ENCODE data around the gene SLC6A9.

SLC6A9 gene

DNA sequence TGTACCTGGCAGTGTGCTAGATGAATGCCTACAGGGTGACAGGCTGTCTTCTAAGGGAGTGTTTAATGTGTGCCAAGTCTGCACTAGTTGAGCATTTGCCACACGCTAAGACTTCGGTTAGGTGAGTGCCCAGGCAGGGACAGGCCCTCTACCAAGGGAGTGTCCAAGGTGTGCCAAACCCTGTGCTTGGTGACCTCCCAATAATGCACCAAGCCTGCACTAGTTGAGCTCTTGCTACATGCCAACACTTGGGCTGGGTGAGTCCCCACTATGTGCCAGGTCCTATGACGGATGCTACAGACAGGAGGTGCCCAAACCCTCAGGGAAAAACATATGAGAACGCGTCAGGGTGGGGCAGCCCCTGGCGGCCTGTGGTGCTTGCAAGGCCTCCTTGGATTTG lies 10.8 kb downstream of the SLC6A9 start:
- H3K36me3 Mint-ChIP-seq (ENCODE audit: insufficient read depth), result peaks cover 3% of the 10 kb centered on the region
- ATAC-seq (replicated peaks; ENCODE audit: extremely low read depth, poor library complexity, severe bottlenecking) (no peak), DNase-seq (ENCODE audit: low spot score in 2 of 2) (no peak)
- H3K4me3 Mint-ChIP-seq, result no peak overlapping the region
- H3K27ac Mint-ChIP-seq (ENCODE audit: low read depth), result no peak overlapping the region
- peaks cover 5% of the 10 kb centered on the region for H3K27me3 Mint-ChIP-seq
- H3K9me3 Mint-ChIP-seq, result no peaks in the 10 kb centered on the region
- H3K4me1 Mint-ChIP-seq, result no peaks in the 10 kb centered on the region

DNA sequence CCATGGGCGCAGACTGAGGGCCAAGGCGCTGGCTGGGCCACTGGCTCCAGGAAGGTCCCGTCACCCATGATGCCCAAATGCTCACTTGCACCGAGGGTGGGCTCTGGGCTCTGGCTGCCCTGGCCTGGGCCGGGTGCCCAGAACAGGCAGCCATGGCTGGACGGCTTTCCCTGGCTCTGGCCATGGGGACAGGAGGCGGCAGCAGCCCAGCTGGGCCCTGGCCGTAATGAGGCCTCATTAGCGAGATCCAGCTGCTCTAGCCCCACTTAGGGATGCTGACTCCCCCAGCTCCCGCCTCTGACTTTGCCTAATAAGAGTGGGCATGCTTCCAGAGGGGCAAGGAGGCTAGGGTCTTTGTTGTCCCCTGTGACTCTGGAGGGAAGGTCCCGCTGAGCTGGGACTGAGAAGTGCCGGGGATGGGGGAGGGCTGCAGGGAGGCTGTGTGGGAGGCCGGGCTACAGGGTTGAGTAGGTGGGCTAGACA lies 11.8 kb downstream of the SLC6A9 start:
- no peak for ATAC-seq (replicated peaks; ENCODE audit: extremely low read depth, poor library complexity, severe bottlenecking)
- no peak overlapping the region for H3K4me3 Mint-ChIP-seq
- H3K27me3 Mint-ChIP-seq, result peaks cover 13% of the 10 kb centered on the region
- DNase-seq (ENCODE audit: low spot score in 2 of 2), result no peak
- peaks cover 3% of the 10 kb centered on the region for H3K36me3 Mint-ChIP-seq (ENCODE audit: insufficient read depth)
- H3K9me3 Mint-ChIP-seq, result no peaks in the 10 kb centered on the region
- H3K27ac Mint-ChIP-seq (ENCODE audit: low read depth), result no peak overlapping the region
- H3K4me1 Mint-ChIP-seq, result no peaks in the 10 kb centered on the region

DNA sequence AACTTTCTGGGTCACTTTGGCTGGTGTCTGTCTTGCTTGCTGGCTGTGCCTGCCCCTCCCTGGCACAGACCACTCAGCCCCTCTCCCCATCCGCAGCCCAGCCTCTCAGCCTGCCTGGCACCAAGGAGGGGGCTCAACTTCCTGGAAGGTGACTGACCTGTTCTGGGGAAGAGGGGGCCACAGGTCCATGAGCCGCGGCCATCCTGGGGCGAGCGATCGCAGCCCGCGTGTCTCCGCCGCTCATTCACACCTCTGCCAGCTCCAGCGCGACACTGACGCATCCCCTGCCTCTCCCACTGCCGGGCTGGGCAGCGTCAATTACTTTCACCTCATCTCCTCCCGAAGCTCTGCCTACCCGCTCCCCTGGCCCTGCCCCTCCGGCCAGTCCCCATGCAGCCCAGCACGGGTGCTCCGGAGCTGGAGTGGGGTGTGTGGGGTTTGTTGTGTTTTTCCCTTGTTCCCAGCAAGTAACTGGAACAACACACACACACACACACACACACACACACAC lies 14.3 kb downstream of the SLC6A9 start:
- Mint-ChIP-seq H3K4me1 (no peaks in the 10 kb centered on the region), H3K27me3 (peaks cover 23% of the 10 kb centered on the region), H3K36me3 (ENCODE audit: insufficient read depth) (peaks cover 3% of the 10 kb centered on the region), H3K27ac (ENCODE audit: low read depth) (no peak overlapping the region), H3K4me3 (no peak overlapping the region), H3K9me3 (no peaks in the 10 kb centered on the region)
- ATAC-seq (replicated peaks; ENCODE audit: extremely low read depth, poor library complexity, severe bottlenecking), result no peak
- DNase-seq (ENCODE audit: low spot score in 2 of 2), result no peak

DNA sequence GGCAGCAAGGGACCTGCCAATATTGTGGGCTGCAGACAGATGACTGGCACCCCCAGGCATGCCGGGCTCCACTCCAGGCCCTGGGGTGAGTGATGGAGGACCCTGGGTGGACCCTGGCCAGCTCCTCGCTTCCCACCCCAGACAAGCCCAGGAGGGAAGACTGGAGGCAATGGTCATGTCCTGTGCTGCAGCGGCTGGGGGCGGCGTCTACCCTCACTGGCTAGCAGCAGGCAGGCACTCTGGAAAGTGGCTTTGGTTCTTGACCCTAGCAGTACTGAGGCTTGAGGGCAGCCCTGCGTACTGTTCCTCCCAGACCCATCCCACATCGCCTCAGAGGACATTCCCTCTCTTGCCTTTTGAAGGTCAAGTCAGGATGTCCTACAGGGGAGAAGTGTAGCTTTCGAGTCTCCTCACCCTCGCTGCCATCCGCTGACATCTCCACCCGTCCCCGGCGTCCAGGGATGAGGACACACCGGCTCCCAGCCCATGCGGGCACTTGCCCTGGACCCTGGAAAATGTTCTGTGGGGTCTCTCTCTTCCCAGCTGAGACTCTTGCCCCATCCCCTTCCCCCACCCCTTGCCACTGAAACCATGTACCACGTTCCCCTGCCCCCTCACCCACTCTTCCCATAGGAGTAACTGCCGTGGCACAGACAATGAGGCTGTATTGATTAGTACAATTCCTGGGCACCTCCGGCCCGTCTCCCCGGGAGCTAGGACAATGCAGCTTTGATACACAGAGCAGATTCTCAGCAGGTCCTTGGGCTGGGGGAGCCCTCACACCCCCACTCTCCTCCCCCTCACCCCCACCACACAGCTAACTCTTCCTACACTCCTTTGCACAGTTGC lies 15.0 kb downstream of the SLC6A9 start:
- DNase-seq (ENCODE audit: low spot score in 2 of 2) (no peak), ATAC-seq (replicated peaks; ENCODE audit: extremely low read depth, poor library complexity, severe bottlenecking) (no peak)
- H3K27ac Mint-ChIP-seq (ENCODE audit: low read depth), result no peak overlapping the region
- H3K9me3 Mint-ChIP-seq, result no peaks in the 10 kb centered on the region
- H3K27me3 Mint-ChIP-seq, result peaks cover 23% of the 10 kb centered on the region
- H3K4me3 Mint-ChIP-seq, result no peak overlapping the region
- H3K36me3 Mint-ChIP-seq (ENCODE audit: insufficient read depth), result peaks cover 3% of the 10 kb centered on the region
- H3K4me1 Mint-ChIP-seq, result no peaks in the 10 kb centered on the region

DNA sequence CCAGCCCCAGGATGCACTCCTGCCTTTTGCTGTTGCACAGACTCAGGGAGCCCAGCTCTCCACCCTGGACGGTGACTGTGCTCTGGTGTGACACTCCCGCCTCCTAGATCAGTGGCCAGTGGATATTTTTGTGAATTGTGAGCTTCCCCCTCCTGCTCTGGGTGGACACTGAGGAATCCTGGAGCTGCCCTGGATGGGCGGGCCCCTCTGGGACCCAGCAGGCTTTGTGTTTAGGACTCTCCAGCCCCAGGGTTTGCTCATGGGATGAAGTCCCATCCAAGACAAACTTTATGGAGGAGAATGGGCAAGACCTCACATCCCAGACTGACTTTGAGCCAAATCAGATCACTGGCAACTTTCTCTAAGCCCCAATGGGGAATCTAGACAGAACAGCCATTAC lies 16.1 kb downstream of the SLC6A9 start:
- ATAC-seq (replicated peaks; ENCODE audit: extremely low read depth, poor library complexity, severe bottlenecking) (no peak), DNase-seq (ENCODE audit: low spot score in 2 of 2) (no peak)
- Mint-ChIP-seq H3K27ac (ENCODE audit: low read depth) (no peak overlapping the region), H3K9me3 (no peaks in the 10 kb centered on the region), H3K4me3 (no peak overlapping the region), H3K36me3 (ENCODE audit: insufficient read depth) (peaks cover 3% of the 10 kb centered on the region), H3K27me3 (peaks cover 23% of the 10 kb centered on the region), H3K4me1 (no peaks in the 10 kb centered on the region)

DNA sequence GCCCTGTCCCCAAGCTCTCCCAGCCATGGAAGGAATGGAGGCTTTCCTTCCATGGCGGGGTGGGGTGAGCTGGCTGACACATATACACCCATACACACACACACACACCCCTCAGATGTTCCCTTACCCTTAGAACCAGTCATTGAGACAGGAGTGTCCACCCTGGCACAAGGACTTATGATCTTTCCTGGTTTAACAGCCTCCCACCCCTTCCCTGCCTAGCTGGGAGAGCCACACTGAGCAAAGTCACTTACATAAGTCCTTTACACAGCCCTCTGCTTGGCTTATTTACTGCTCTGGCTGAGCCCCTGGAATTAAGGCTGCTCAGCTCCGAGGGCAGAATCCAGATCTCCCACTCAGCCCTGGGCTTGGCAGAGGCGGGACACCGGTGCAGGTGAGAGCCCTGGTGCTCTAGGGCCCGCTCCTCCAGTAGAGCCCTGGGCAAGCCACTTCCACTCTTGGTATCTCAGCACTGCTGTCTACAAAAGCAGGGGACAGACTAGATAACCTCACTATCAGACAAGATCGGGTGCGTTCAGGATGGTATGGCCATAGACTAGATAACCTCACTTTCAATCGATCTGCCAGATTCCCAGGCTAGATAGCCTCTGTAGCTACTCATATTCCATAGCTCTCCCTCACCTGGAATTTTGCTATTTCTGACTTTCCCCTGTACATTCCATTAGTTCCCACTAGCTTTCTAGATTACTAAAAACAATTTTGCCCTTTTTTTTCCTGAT lies 16.7 kb downstream of the SLC6A9 start:
- Mint-ChIP-seq H3K27me3 (peaks cover 23% of the 10 kb centered on the region), H3K9me3 (no peaks in the 10 kb centered on the region), H3K4me1 (no peaks in the 10 kb centered on the region), H3K4me3 (no peak overlapping the region), H3K27ac (ENCODE audit: low read depth) (no peak overlapping the region), H3K36me3 (ENCODE audit: insufficient read depth) (peaks cover 3% of the 10 kb centered on the region)
- DNase-seq (ENCODE audit: low spot score in 2 of 2), result no peak
- no peak for ATAC-seq (replicated peaks; ENCODE audit: extremely low read depth, poor library complexity, severe bottlenecking)

DNA sequence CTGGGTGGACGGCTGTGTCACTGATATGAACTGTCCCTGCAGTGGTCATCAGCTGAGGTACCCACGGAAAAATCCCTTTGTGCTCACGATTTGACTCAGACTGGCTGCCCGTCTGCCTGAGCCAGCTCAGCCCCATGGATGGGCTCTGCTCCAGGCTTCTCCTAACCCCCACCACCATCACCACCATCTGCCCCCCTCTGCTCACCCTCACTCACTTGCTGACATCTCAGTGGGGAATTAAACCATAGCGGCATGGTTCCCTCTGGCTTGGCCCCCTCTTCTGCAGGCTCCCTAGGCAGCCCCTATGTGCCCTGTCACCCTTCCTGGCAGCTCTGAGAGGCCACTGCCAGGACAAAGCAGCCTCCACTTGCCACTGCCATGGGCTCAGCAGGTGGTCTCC lies 17.3 kb downstream of the SLC6A9 start:
- H3K36me3 Mint-ChIP-seq (ENCODE audit: insufficient read depth), result peaks cover 3% of the 10 kb centered on the region
- H3K4me1 Mint-ChIP-seq, result no peaks in the 10 kb centered on the region
- H3K4me3 Mint-ChIP-seq, result no peak overlapping the region
- H3K9me3 Mint-ChIP-seq, result no peaks in the 10 kb centered on the region
- H3K27ac Mint-ChIP-seq (ENCODE audit: low read depth), result no peak overlapping the region
- DNase-seq (ENCODE audit: low spot score in 2 of 2) (no peak), ATAC-seq (replicated peaks; ENCODE audit: extremely low read depth, poor library complexity, severe bottlenecking) (no peak)
- H3K27me3 Mint-ChIP-seq, result peaks cover 23% of the 10 kb centered on the region

DNA sequence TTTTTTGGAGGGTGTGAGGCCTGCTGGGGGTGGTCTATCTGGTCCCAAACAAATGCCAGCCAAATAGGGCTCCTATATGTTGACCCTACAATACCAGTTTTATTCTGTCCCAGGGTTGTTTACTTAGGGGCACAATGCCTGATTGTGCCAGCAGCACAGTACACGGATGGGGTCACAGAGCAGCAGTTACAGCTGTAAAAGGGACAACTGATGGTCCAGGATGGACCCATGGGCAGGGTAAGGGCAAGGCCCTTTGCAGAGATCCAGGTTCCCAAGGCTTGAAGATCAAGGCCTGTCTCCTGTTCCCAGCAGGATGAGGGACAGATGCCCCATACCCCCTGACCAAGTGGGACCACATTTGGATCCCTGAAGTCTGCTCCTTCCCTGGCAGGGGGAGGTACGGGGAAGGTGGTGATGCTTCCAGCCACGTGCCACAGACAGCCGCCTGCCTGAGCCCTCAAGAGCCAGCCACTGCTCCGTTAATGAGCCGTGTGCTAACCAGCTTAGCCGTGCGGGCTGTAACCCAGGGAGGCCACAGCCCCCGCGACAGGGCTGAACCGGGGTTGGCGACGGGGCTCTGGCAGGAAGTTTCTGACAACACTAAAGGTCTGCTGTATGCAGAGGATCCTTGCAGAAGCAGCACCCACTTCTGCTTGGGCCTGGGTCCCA lies 18.2 kb downstream of the SLC6A9 start:
- H3K9me3 Mint-ChIP-seq, result no peaks in the 10 kb centered on the region
- DNase-seq (ENCODE audit: low spot score in 2 of 2) (no peak), ATAC-seq (replicated peaks; ENCODE audit: extremely low read depth, poor library complexity, severe bottlenecking) (no peak)
- peaks cover 23% of the 10 kb centered on the region for H3K27me3 Mint-ChIP-seq
- peaks cover 3% of the 10 kb centered on the region for H3K36me3 Mint-ChIP-seq (ENCODE audit: insufficient read depth)
- H3K4me3 Mint-ChIP-seq, result no peak overlapping the region
- H3K4me1 Mint-ChIP-seq, result no peaks in the 10 kb centered on the region
- no peak overlapping the region for H3K27ac Mint-ChIP-seq (ENCODE audit: low read depth)

DNA sequence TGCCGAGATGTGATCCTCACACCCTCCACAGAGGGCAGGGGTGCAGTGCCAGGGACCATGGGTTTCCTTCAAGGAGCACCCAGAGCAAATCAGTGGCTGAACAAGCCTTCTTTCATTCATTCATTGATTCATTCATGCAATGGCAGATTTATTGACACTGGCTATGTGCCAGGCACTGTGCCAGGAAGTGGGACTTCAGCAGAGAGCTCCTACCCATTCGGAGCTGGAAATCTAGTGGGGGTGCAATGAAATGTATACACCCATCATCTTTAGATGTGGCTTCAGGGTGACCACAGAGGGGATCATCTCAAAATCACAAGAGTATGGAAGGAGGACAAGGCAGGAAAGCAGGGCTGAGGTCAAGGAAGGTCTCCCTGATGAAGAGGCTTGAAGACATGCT lies 18.9 kb downstream of the SLC6A9 start:
- H3K27me3 Mint-ChIP-seq, result peaks cover 23% of the 10 kb centered on the region
- DNase-seq (ENCODE audit: low spot score in 2 of 2) (no peak), ATAC-seq (replicated peaks; ENCODE audit: extremely low read depth, poor library complexity, severe bottlenecking) (no peak)
- H3K36me3 Mint-ChIP-seq (ENCODE audit: insufficient read depth), result no peaks in the 10 kb centered on the region
- H3K4me1 Mint-ChIP-seq, result no peaks in the 10 kb centered on the region
- H3K27ac Mint-ChIP-seq (ENCODE audit: low read depth), result no peak overlapping the region
- H3K4me3 Mint-ChIP-seq, result no peak overlapping the region
- no peaks in the 10 kb centered on the region for H3K9me3 Mint-ChIP-seq

DNA sequence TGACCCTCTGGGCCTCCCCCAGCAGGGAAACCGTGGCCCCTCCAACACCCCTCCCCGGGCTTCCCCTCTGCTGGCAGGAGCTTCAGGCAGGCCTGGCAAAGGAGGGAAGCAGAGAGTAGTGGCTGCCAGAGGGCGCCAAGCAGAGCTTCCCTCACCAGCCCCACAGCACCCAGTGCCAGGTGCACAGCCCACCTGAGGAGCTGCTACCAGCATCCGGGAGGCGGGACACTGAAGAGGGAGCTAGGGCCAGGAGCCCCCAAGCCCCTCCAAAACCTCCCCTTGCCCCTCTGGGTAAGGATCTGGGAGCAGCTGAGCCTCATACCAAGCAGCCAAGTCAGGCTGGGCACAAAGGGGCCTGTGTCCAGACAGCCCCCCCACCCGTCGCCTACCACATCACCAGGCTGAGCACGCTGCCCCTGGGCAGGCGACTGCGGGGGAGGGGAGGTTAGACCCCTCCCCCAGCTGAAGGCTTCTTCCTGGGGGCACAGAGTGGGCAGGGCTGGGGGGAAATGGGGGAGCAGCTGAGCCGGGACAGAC lies 20.3 kb downstream of the SLC6A9 start:
- H3K36me3 Mint-ChIP-seq (ENCODE audit: insufficient read depth), result no peaks in the 10 kb centered on the region
- H3K27me3 Mint-ChIP-seq, result peaks cover 23% of the 10 kb centered on the region
- no peak overlapping the region for H3K27ac Mint-ChIP-seq (ENCODE audit: low read depth)
- H3K4me1 Mint-ChIP-seq, result no peaks in the 10 kb centered on the region
- DNase-seq (ENCODE audit: low spot score in 2 of 2) (no peak), ATAC-seq (replicated peaks; ENCODE audit: extremely low read depth, poor library complexity, severe bottlenecking) (no peak)
- no peak overlapping the region for H3K4me3 Mint-ChIP-seq
- no peaks in the 10 kb centered on the region for H3K9me3 Mint-ChIP-seq

DNA sequence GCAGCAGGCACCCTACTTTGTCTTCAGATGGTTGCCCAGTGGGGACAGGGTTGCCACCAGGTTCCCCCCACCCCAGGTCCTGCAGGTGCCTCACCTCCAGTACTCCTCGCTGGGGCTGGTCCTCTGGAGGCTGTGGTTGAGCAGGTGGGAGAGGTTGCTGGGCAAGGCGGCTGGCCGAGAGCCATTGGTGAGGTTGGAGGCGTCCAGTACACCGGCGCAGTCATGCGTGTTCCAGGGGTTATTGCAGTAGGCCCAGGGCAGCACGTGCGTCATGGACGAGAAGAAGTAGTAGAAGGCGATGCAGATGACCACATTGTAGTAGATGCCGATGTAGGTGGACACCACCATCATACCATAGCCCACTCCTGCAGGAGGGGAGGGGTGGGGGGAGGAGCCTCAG lies 23.0 kb downstream of the SLC6A9 start:
- Mint-ChIP-seq H3K27ac (ENCODE audit: low read depth) (no peak overlapping the region), H3K27me3 (no peaks in the 10 kb centered on the region), H3K36me3 (ENCODE audit: insufficient read depth) (no peaks in the 10 kb centered on the region), H3K4me3 (no peak overlapping the region), H3K9me3 (no peaks in the 10 kb centered on the region), H3K4me1 (no peaks in the 10 kb centered on the region)
- ATAC-seq (replicated peaks; ENCODE audit: extremely low read depth, poor library complexity, severe bottlenecking) (no peak), DNase-seq (ENCODE audit: low spot score in 2 of 2) (no peak)

DNA sequence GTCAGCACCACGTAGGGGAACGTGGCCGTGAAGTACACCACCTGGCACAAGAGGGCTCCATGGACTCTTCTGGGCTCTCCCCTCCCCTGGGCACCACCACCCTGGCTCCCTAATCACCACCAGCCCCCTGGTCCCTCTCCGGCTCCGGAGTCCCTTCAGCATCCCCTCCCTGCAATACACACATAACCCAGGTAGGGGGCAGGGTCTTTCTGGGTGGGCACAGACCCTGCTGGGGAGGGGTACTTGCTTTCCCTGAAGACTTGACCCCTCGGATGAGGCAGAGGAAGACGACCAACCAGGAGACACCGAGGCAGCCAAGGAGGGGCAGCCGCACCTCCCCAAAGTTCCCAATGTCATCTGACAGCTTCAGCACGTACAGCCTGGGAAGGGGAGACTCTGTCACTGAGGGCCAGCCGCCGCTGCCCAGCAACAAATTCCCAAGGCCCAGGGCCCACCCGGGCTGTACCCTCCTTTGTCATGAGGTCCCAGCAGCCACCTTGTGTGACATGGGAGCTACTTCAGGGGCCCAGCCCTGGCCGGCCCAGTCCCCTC lies 28.6 kb downstream of the SLC6A9 start:
- ATAC-seq (replicated peaks; ENCODE audit: extremely low read depth, poor library complexity, severe bottlenecking) (no peak), DNase-seq (ENCODE audit: low spot score in 2 of 2) (no peak)
- Mint-ChIP-seq H3K36me3 (ENCODE audit: insufficient read depth) (no peaks in the 10 kb centered on the region), H3K4me3 (no peak overlapping the region), H3K27me3 (no peaks in the 10 kb centered on the region), H3K9me3 (no peaks in the 10 kb centered on the region), H3K4me1 (no peaks in the 10 kb centered on the region), H3K27ac (ENCODE audit: low read depth) (no peak overlapping the region)
